GM18507 (cell line): ENCODE measurements around the gene CIB4.
"Not testable (repeated sequence)": the region's sequence is repeated elsewhere in the genome, so short reads cannot be mapped to it uniquely, and the experiment has no call there.

Experiments
- DNase-seq: peaks from one replicate; pipeline ENCODE4 v3.0.0; 2011; ENCODE audit warnings: low read depth; ENCODE audit not compliant: insufficient read length; ENCODE audit errors: extremely low spot score
- FAIRE-seq: peaks from 2 replicates; lab custom pipeline; 2011; peaks lifted over from hg19 to GRCh38; lab: Jason Lieb, UNC

The CIB4 gene

DNA sequence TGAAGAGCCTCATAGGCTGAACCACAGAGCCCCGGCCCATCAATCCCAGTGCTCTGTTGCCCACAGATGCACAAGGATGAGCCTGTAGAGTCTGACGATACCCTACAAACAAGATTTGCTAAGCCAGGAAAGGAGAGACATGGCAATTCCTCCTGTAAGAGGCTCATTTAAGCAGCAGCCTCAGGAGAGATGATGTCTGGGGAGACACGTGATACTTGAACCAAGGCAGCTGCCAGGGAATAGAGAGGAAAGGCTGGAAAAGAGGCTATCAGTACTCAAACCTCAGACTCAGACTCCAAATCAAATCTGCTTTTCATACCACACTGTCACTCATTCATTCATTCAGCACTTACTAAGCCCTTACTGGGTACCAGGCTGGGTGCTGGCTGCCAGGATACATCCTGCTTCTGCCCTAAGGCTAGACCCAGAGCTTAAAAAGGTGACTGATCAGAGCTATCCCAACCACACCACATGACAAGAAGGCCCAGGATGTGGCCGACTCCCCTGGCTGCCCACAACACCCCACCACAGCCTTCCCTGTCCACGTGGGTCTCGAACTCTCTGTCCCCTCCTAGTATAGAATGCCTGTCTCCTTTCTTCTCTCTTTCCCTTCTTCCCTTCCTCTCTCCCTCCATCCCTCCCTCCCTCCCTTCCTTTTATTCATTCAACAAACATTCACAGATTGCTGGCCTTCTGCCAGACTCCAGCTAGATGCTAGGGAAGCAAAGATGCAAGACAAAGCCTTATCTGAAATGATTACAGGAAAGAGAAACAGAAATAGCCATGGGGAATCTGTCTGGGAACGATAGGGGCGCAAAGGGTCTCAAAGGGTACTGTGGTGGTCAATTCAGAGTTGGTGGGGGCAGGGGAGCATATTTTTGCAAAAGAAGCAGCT, 27.9 kb upstream of the CIB4 start:
- FAIRE-seq (no peak), DNase-seq (no peak)

DNA sequence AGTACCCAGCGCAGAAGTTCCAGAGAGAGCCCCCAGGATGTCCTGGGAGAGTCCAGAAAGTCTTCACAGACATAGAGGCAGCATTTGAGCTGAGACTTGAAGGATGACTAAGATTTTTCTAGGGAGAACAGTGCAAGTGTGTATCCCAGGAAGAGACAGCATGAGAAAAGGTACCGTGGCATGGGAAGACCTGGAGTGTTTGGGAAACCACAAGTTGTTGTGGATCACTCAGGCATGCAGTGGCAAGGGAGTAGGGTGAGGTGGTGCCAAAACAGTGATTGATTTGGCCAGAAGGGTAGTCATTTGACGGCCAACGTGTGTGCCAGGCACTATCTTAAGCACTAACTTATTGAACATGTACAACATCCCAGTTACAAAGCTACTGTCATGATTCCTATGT, 26.9 kb upstream of the CIB4 start:
- DNase-seq, result no peak
- FAIRE-seq, result no peak

DNA sequence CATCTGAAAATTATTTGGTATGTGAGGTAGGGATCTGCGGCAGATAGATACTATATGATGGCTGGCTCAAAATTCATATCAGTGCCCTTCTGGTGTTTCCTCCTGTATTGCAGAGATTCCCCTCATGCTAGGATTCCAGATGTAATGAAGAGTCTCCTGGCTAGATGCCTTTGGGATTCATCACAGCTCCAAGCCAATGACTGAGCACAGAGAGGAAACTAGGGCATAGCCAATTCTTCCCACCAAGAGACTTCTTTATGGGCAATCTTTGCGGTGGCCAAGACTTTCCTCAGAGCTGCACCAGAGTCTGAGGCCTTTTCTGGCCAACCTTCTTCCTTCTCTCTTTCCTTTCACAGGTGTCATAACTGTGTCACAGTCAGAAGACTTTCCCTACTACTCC, 25.5 kb upstream of the CIB4 start:
- DNase-seq, result no peak
- no peak for FAIRE-seq

DNA sequence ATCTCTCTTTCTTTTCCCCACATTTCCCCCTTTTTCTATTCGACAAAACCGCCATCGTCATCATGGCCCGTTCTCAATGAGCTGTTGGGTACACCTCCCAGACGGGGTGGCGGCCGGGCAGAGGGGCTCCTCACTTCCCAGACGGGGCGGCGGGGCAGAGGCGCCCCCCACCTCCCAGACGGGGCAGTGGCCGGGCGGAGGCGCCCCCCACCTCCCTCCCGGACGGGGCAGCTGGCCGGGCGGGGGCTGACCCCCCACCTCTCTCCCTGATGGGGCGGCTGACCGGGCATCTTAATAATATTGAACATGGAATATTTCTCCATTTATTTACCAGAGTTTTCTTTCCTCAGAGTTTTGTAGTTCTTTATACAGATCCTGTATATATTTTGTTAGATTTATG, 24.1 kb upstream of the CIB4 start:
- FAIRE-seq, DNase-seq: not testable (repeated sequence)

DNA sequence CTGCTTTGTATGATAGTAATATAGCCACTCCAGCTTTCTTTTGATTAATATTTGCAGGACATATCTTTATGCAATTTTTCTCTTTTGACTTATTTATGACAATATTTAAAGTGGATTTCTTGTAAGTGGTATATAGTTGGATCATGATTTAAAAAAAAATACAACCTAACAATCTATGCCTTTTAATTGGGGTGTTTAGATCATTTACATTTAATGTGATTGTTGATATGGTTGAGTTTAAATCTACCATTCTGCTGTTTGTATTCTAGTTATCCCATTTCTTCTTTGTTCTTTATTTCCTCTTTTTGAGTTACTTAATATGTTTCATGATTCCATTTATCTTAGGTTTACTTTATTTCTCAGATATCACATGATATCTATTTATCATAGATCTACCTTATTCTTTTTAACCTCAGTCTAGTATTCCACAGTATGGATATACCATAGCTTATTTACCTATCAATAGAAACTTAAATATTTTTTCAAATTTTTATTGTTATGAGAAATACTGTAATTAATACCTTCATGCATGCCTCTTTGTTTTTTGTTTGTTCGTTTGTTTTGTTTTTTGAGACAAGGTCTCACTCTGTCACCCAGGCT, 19.3 kb upstream of the CIB4 start:
- DNase-seq, result no peak
- FAIRE-seq, result no peak

DNA sequence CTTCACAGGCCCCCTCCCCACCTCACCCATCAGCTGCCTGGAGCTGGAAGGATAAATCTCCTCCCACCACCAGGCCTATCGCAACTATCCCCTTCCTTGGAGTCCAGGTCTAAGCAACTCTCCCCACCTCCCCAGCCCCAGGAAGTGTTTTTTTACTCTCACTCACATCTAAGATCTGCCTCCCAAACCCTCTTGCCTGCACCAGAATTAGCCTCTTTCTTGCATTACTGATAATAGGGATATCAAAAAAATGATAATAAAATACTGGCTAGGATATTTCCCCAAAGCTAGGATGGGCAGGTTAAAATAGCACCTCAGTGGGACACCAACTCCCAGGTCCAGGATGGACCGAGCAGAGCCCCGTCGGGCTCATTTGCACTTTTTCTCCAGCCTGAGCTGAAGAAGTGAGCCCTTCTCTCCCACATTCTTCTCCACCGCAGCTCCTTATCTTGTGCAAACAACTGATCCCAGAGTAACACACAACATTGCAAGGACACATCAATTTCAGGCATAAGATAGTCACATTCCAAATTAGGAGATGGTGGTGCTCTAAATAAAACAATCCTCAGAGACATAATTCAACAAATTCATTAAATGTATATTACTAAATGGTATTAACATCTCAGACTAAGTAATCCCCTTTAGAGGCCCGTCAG, 17.7 kb upstream of the CIB4 start:
- no peak for DNase-seq

DNA sequence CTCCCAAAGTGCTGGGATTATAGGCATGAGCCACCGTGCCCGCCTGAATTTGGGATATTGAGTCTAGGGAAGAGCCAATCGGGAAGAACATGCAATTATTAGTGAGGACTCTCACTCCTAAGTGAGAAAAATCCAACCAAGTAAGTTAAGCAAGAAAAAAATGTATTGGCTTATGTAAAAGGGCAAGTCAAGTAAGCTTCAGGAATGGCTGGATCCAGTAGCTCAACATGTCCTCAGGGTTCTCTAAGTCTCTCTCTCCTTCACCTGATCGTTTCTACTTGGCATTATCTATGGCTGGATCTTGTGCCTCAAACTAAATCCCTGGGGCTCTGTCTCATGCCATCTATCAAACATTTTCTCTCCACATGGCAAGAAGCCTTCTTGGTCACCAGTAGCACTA, 16.1 kb upstream of the CIB4 start:
- FAIRE-seq, result no peak
- DNase-seq, result no peak

More for the DNA sequence above, 17.7 kb upstream of the CIB4 start:
- FAIRE-seq, result no peak

DNA sequence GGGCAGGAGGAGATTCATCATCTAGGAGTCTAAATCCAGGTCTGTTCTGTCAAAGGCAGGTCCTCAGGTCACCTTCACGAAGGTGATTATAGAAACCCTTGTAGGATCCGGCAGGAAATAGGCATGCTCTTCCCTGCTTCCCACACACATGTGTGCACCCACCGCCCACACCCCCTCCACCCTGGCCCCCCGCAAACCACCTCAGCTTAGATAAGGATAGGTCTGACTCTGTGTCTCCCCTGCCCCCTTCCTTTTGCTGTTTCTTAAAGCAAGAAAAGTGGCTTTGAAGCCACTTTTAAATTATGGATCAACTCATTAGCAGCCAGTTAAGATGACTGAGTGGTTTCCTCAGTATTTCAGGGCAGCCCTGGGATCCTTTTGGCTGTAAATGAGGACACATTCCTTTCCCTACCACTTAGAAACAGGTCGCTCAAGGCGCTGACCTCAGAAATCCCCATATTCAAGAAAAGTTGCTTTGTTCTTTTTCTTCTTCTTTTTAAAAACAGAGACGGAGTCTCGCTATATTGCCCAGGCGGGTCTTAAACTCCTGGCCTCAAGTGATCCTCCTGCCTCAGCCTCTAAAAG, 14.5 kb upstream of the CIB4 start:
- no peak for DNase-seq
- FAIRE-seq, result no peak

DNA sequence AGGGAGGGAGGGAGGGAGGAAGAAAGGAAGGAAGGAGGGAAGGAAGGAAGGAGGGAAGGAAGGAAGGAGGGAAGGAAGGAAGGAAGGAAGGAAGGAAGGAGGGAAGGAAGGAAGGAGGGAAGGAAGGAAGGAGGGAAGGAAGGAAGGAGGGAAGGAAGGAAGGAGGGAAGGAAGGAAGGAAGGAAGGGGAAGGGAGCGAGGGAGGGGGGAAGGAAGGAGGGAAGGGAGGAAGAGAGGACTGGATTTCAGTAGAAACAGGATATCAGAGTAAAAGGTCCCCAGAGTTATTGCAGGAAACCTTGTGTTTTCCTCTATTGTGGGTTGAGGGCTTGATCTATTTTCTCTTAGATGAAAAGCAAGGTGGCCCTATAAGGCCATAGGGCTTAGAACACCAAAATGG, 14.0 kb upstream of the CIB4 start:
- not testable (repeated sequence) for DNase-seq, FAIRE-seq

DNA sequence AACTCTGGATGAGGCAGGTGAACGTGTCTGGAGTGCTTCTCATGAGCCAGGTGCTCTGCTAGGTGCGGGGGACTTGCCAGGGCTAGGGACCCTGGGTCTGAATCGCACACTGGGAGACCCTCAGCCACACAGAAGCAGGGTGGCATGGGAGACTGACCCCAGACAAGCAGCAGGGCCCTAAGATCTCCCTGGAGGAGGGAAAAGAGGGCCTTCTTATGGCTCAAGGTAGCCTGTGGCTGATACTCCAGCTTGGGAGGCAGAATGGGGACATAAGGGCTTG, 12.8 kb upstream of the CIB4 start:
- no peak for DNase-seq
- no peak for FAIRE-seq

DNA sequence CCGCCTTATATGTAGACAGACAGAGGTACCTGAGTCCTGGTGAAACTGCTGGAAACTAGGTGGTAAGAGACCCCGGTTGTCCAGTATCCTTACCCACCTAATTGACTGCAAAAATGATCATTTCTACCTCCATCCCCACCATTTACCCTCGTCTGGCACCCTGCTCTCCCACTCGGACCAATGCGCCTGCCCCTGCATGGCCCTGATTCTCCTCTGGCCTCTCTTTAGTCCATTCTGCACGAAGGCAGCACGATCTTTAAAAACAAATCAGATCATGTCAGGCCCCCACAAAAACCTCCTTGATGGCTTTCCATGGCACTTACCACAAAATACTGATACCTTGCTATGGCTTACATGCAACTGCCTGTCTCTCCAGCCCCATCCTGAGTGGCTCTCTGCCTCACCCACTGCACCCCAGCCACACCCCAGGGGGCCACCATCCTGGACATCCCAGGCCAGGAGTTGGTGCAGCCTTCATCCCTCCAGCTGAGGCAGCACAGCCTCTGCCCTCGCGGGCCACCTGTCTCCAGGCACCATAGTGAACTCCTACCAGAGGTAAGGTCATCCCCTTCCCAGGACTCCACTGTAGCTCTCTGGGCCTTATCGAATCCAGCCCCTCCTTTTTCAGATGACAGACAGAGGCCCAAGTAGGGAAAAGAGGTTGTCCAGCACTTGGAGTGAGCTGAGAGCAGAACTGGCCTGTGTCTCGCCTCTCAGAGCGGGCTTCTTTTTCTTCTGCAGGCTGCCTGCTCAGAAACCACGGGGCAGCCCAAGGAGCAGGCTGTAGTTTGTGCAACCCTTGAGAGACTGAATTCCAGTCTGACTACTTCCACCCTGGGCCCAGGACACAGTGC, 12.3 kb upstream of the CIB4 start:
- DNase-seq (no peak), FAIRE-seq (no peak)

DNA sequence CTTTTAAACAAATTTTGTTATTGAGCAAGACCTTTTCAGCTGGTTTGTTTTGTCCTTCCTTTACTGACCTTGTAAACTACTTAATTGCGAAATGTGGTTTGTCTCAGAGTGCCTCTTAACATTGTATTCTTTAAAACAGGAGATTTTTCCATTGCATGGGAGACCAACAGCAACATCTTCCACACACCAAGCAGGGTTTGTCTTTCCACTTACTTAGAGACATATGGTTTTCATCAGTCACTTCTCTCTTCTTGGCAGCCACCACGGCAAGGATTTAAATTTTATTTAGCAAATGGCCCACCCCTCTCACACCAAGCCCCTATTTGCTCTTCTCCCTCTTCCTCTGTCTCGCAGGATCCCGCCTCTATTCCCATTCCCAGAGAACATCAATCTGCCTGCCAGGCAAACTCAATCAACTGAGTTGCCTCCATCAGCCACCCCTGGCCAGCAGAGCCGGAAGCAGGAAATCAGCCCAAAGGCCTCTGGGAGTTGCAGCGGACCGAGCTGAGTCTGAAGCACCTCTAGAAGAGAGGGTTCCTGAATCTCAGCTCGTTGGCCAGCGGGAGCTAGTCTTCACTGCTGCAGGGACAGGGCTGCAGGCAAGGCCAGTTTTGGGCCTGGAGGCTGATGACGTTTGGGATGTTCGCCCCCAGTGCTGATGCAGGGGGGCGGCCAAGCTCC, 11.3 kb upstream of the CIB4 start:
- FAIRE-seq (no peak), DNase-seq (no peak)

DNA sequence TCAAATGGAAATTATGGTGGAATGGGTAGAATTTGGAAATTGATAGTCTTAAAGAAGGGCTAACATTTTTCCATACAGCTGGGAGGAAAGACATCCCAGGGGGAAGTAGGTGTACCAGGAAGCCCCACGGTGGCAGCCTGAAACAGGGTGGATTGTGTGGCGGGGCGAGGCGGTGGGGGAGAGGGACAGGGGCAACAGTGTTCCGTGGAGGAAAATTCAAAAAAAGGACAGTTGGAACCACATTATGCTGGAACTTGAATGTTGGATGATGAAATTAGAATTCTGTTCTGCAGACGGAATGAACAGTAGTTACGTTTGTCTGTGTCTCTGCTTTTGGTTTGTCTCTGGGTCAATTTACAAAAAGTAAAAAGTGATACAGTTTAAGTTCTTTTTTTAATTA, 10.6 kb upstream of the CIB4 start:
- FAIRE-seq, result no peak
- no peak for DNase-seq

DNA sequence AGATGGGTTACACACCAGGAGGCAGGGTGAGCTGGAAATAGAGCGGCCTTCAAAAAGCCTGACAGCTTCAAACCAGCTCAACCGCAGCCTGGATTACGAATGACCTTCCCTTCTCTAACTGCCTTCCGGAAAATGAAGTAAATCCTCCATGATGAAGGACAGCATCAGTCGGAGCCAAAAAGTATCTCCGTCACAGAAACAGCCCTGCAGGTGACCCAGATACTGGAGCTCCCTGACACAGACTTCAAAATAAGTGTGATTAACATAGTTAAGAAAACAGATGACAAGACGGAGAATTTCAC, 10.3 kb upstream of the CIB4 start:
- FAIRE-seq, result no peak
- no peak for DNase-seq

DNA sequence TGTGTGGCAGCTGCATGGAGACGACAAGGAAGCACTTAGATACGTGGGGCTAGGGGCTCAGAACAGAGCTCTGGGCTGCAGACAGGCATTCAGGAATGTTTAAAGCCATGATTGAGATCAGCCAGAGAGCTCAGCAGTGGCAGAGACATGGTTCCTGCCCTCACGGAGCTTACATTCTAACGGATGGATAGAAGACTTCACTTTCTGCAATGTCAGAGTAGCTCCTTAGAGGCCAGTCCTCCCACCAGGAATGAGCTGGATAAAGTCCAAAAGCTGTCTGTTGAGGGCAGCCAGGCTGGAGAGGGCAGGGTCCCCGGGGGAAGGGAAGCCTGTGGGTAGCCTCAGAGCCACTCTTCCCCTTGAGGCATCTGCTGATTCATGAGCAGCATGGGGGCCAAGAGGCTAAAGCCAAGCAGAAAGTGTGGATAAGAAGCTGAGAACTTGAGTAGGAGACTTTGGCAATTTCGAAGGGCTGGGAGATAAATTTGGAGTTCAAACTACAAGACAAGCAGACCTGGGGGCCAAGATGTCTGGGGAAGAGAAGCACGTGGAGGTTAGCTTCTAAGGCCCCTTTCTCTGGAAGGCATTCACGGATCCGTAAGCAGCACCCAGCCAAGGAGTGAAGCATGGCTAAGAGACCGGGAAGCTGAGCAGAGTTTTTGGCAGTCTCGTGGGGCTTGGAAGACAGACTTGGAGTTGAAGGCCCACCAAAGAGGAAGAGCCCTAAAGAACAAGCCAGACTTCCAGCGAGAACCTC, 9.7 kb upstream of the CIB4 start:
- DNase-seq, result no peak
- no peak for FAIRE-seq

DNA sequence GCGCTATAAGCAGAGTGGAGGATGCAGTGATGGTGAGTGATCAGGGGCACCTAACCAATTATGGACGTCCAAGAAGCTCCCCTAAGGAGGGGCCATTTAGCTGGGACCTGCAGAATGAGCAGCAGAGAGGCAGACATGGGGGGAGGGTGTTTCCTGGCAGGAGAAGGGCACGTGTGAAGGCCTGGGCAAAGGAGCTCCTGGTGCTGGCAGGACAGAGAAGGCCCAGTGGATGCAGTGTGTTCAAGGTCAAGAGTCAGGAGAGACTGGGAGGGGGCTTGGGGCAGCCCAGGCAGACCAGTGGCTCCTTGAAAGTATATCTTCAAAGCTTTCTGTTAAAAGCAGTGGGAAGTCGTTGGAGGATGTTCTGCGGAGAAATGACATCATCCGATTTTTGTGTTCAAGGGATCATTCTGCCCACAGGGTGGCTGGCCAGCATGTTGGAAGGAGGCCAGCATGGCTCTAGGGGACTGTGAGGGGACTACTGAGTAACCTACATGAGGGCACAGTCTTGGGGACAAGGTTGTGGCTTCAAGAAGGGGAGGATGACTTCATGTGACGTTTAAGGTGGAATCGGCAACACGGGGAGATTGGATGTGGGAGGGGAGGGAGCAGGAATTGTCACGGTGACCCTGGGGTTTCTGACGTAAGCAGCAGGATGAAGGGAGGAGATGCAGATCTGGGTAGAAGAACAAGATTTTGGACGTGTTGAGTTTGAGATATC, 9.0 kb upstream of the CIB4 start:
- DNase-seq (no peak), FAIRE-seq (no peak)

DNA sequence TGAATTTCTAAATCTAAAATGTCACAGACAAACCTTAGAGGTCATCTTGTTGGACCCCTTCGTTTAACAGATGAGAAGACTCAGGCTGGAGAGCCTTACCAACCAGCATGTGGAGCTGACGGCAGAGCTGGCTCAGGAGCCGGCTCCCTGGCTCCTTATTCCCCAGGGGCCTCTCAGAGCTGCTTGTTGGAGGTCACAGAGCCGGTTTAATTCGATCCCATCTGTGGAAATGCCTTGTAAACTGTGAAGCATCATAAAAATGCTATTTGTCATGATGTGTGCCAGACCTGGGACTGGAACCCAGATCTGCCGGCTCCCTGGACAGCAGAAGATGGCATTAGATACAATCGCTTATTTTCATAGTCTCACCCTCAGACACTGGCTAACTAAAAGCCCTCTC, 8.2 kb upstream of the CIB4 start:
- DNase-seq (no peak), FAIRE-seq (no peak)

DNA sequence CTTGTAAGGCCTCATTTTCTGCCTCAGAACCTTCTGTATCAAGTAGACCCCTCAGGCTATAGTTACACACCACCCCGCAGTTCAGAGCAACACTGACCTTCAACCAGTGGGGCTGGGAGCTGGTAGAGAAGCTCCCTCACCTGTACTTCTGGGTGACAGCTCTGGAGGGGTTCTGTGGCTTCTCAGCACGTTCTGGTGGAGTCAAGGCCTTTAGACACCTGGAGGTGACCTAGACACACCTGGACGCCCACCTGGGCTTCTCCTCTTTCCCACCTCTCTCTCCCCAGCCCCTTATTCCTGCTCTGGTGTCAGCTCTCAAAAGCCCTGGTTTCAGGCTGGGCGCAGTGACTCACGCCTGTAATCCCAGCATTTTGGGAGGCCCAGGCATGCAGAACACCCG, 7.3 kb upstream of the CIB4 start:
- FAIRE-seq (no peak), DNase-seq (no peak)
